Tibial artery (tissue), 4 donors: ENCODE data around the gene NLGN2.
A peak's percentile ranks its signal among the peaks of the same experiment; 100 is the strongest.

Experiments
- DNase-seq, 2 donors: peaks; one replicate each; pipeline ENCODE4 v3.0.0-alpha.2; 2019
- H3K27ac ChIP-seq, 2 donors: fragments of 200-600 bp; sonication (generic) in 1 of 2; 1 replicate in 1 of 2; 2 replicates in 1 of 2; pipeline ENCODE4 v1.5.1; 2018 to 2019; ENCODE audit warnings: mild to moderate bottlenecking in 1 of 2
- H3K27me3 ChIP-seq, 2 donors: fragments of 200-600 bp; sonication (generic) in 1 of 2; one replicate each; pipeline versions ENCODE4 v1.5.1 to v1.6.0; 2016 to 2019
- H3K36me3 ChIP-seq, 3 donors: fragments of 200-600 bp; sonication (generic) in 2 of 3; one replicate each; pipeline ENCODE4 v1.5.1; 2016 to 2019; ENCODE audit warnings: mild to moderate bottlenecking in 2 of 3
- H3K4me1 ChIP-seq, 4 donors: fragments of 200-600 bp; sonication (generic) in 2 of 4; 1 replicate in 3 of 4; 2 replicates in 1 of 4; pipeline ENCODE4 v1.5.1; 2016 to 2019
- H3K4me3 ChIP-seq, 2 donors: fragments of 200-600 bp; sonication (generic) in 1 of 2; 1 replicate in 1 of 2; 2 replicates in 1 of 2; pipeline ENCODE4 v1.5.1; 2018 to 2019; ENCODE audit warnings: mild to moderate bottlenecking in 2 of 2
- H3K9me3 ChIP-seq, 3 donors: fragments of 200-600 bp; sonication (generic) in 1 of 3; one replicate each; pipeline ENCODE4 v1.5.1; 2016 to 2019
- intact Hi-C: fragments of 100-400 bp; cut with DNase I; formaldehyde crosslinking; loops from one replicate; pipeline ENCODE4 v1.15.0; 2023; ENCODE audit warnings: low total_unique reads
- TF ChIP-seq, protein P1 (sequence below), 2 experiments: fragments of 200-600 bp in 1 of 2; fragments of 450-650 bp in 1 of 2; IDR thresholded peaks; one replicate each; pipeline ENCODE4 v1.5.1; 2017 to 2019; ENCODE audit warnings: antibody characterized with exemption in 2 of 2, mild to moderate bottlenecking in 1 of 2, moderate library complexity in 1 of 2

Gene NLGN2

DNA sequence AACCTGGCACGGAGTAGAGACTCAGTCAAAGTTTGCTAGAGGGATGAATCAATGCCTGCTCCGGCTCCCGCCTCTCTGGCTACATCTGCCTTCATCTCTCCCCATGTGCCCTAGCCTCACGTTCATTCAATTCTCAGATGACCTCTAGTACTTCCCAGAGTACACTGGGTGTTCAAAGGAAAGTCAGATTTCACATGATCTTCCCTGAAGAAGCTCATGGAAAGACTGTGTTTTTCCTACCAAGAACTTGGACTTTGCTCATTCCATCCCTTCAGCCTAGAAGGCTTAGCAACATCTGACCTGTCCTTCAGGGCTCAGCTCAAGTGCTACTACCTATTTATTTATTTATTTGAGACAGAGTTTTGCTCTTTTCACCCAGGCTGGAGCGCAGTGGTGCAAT, 37.8 kb upstream of the NLGN2 start:
- Histone ChIP-seq H3K4me3 (no peak overlapping the region), H3K4me1 (no peaks in the 10 kb centered on the region), H3K9me3 (no peaks in the 10 kb centered on the region), H3K27me3 (peaks cover 0 to 24% of the 10 kb centered on the region in 2 donors), H3K36me3 (no peaks in the 10 kb centered on the region), H3K27ac (no peak overlapping the region)
- intact Hi-C loops: no loop called here
- no peak for DNase-seq
- TF ChIP-seq, protein P1, sequence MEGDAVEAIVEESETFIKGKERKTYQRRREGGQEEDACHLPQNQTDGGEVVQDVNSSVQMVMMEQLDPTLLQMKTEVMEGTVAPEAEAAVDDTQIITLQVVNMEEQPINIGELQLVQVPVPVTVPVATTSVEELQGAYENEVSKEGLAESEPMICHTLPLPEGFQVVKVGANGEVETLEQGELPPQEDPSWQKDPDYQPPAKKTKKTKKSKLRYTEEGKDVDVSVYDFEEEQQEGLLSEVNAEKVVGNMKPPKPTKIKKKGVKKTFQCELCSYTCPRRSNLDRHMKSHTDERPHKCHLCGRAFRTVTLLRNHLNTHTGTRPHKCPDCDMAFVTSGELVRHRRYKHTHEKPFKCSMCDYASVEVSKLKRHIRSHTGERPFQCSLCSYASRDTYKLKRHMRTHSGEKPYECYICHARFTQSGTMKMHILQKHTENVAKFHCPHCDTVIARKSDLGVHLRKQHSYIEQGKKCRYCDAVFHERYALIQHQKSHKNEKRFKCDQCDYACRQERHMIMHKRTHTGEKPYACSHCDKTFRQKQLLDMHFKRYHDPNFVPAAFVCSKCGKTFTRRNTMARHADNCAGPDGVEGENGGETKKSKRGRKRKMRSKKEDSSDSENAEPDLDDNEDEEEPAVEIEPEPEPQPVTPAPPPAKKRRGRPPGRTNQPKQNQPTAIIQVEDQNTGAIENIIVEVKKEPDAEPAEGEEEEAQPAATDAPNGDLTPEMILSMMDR (IDR thresholded peaks at IDR 0.05): no peak

DNA sequence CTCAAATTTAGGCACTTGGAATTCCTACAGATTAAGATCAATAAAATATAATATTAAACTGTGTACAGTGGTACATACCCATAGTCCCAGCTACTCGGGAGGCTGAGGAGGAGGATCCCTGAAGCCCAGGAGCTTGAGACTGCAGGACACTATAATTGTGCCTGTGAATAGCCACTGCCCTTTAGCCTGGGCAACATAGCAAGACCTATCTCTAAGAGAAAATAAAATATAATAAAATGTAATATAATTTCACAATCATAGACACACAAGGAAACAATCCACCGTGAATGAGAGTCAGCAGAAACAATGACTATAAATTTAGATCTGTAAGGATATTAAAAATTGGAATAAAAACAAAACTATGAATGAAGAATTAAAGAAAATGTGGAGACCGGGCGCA, 36.8 kb upstream of the NLGN2 start:
- intact Hi-C loops: no loop called here
- TF ChIP-seq, protein P1 (IDR thresholded peaks at IDR 0.05): no peak
- DNase-seq: no peak
- no peaks in the 10 kb centered on the region for H3K4me1 ChIP-seq
- peaks cover 0 to 28% of the 10 kb centered on the region in 2 donors for H3K27me3 ChIP-seq
- H3K4me3 ChIP-seq: no peak overlapping the region
- H3K9me3 ChIP-seq: no peaks in the 10 kb centered on the region
- no peaks in the 10 kb centered on the region for H3K36me3 ChIP-seq
- no peak overlapping the region for H3K27ac ChIP-seq

DNA sequence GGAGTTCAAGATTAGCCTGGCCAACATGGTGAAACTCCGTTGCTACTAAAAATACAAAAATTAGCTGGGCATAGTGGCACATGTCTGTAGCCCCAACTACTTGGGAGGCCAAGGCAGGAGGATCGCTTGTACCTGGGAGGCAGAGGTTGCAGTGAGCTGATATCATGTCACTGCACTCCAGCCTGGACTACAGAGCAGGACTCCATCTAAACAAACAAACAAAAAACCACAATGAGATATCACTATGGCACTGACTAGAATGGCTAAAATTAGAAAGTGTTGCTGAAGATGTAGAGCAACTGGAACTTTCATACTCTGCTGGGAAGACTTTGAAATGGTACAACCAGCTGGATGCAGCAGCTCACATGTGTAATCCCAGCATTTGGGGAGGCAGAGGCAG, 33.3 kb upstream of the NLGN2 start:
- Histone ChIP-seq H3K36me3 (no peaks in the 10 kb centered on the region), H3K27ac (no peak overlapping the region), H3K4me3 (no peak overlapping the region), H3K27me3 (peaks cover 0 to 38% of the 10 kb centered on the region in 2 donors), H3K4me1 (no peaks in the 10 kb centered on the region), H3K9me3 (no peaks in the 10 kb centered on the region)
- DNase-seq: no peak
- TF ChIP-seq, protein P1 (IDR thresholded peaks at IDR 0.05): no peak
- intact Hi-C loops: no loop called here

DNA sequence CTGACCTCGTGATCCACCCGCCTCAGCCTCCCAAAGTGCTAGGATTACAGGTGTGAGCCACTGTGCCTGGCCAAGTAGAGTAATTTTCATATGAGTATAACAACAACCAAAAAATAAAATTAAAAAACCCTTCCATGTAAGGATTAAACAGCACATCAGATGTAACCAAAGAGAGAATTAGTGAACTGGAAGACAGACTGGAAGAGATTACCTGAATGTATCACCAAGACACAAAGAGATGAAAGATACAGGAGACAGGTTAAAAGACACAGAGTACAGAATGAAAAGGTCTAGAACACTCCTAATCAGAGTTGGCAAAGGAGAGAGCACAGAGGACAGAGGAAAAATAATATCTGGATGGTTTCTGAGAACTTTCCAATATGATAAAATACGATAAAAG, 28.5 kb upstream of the NLGN2 start:
- H3K4me1 ChIP-seq: peaks cover 0 to 34% (median 22%) of the 10 kb centered on the region in 4 donors
- TF ChIP-seq, protein P1 (IDR thresholded peaks at IDR 0.05): no peak
- H3K27me3 ChIP-seq: peaks cover 0 to 58% of the 10 kb centered on the region in 2 donors
- intact Hi-C loops: no loop called here
- H3K4me3 ChIP-seq: no peak overlapping the region
- H3K27ac ChIP-seq: no peak overlapping the region
- peaks cover 0 to 6% (median 0%) of the 10 kb centered on the region in 3 donors for H3K36me3 ChIP-seq
- no peaks in the 10 kb centered on the region for H3K9me3 ChIP-seq
- no peak for DNase-seq

DNA sequence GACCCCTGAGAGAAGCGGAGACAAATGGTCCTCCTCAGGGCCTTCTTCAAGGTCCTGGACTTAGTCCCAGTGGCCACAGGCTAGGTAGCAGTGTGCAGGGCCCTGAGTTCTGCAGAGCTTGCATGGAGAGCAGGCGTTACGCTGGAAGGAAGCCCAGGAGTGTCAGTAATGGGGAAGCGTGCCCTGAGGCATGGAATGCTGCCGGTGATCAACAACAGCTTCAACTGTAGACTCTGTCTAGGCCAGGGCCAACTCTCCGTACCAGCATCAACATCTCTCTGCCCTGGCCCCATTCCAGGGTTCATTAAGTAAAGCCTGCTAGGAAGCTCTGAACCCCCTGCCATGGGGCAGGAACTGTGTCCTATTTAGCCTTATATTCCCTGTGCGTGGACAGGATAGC, 27.3 kb upstream of the NLGN2 start:
- intact Hi-C loops: no loop called here
- peak overlapping the region; percentile 44 to 51 for H3K4me3 ChIP-seq
- H3K9me3 ChIP-seq: no peaks in the 10 kb centered on the region
- peak overlapping the region in 1 of 2 donors; percentile 47 for H3K27ac ChIP-seq
- peaks cover 0 to 51% of the 10 kb centered on the region in 2 donors for H3K27me3 ChIP-seq
- H3K36me3 ChIP-seq: peaks cover 0 to 12% (median 0%) of the 10 kb centered on the region in 3 donors
- DNase-seq: peak in 1 of 2 donors; percentile 49
- TF ChIP-seq, protein P1 (IDR thresholded peaks at IDR 0.05): no peak
- H3K4me1 ChIP-seq: peaks cover 0 to 39% (median 26%) of the 10 kb centered on the region in 4 donors
